Right hindlimb (tissue), 1 donor: ENCODE data around the gene KNDC1.

Experiments used
- DNase-seq: peaks from one replicate; pipeline ENCODE4 v3.0.0-alpha.2; 2018

The KNDC1 gene

DNA sequence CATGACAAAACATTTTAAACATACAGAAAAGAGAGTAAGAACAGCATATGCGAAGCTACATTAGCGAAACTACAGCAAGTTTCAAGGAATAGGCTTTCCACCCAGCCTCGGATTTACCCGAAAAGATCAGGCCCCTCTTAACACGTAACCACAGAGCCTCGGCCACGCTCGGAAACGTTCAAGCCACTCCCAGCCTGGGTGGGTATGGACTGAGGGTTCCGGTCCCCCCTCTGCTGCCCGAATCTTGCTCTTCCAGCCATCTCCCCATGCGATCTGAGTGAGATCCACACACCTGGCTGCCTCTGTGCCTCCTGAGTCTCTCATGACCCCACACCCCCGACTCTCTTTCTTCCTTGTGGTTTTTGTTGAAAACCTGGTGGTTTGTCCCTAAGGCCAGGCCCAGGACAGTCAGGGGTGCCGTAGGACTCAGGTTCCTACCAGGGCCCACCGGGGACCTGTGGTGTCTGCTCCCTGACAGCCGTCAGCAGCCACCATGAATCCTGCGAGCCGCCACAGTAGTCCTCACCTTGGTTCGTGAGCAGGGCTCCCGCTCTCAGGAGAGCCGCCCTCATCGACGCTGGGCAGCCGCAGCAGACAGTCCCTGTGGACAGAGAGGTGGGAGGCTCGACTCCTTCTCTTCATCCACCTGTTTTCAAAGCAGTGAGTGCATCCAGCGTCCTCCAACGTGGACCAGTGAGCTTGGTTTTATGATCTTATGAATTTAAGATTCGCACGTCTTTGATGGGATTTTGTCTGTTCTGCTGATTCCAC lies 18.5 kb downstream of the KNDC1 start:
- no peak for DNase-seq

DNA sequence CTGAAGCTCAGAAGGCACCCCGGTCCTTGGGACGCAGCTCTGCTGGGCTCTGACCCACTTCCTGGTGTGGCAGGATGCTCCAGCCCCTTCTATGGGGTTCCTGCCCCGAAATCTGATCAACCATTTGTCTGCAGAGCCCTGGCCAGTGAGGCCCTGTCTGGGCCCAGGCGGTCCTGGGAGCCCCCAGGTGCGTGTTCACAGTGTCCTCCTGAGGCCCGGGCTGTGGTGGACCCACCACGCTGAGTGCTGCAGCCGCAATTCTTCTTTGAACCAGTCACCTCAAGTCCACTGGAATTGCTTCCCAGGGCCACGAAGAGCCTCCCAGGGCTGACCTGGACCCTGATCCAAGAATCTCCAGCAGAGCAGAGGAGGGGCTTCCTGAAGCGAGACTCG lies 19.1 kb downstream of the KNDC1 start:
- DNase-seq, result no peak

DNA sequence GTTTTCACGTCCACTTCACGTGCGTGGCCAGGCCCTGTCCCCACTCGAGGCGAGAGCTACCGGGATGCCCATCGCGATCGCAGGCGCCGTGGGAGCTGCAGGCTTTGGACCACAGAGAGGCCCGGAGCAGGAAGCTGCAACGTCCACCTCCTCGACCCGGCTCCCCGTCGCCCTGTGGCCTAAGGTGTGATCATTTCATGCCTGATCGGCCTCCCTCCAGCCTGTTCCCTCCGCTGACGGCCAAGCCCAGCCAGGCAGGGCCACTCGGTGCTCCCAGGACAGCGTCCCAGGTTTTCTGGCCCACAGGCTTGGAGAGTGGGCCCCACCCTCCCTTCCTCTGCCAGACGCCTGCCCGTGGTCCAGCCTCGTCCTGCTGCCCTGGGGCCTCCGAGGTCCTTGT lies 19.6 kb downstream of the KNDC1 start:
- no peak for DNase-seq

DNA sequence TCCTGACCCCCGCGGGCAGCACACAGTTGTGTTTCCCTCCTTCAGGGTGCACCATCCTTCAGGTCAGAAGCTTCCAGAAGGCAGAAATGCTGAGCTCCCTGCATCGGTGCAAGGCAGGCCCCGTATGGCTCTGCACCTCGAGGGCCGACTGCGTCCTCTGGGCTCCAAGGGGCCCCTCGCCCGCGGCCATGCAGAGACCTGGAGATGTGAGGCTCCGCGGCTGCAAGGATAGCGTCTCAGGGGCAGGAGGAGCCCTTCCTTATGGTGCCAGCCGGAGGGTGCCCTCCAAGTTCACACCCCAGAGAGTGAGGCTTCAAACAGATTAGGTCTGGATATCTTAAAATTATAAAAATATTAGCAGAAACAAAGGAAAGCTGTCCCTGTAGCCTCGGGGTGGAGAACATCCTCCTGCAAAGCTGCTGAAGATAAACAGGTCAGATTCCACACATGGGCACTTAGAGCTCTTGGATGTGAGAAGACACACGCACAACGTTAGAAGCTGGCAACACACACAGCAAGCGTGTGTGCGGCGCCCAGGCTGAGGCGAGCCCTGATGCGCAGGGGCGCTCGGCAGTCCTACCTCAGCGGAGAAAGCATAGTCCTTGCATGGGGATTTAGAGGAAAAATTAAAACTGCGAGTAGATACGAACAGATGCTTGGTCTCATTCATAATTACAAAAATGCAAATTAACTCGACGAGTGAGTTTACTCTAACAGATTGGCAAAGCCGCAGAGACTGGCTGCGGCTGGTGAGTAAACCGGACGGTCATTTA lies 20.4 kb downstream of the KNDC1 start:
- DNase-seq, result no peak

DNA sequence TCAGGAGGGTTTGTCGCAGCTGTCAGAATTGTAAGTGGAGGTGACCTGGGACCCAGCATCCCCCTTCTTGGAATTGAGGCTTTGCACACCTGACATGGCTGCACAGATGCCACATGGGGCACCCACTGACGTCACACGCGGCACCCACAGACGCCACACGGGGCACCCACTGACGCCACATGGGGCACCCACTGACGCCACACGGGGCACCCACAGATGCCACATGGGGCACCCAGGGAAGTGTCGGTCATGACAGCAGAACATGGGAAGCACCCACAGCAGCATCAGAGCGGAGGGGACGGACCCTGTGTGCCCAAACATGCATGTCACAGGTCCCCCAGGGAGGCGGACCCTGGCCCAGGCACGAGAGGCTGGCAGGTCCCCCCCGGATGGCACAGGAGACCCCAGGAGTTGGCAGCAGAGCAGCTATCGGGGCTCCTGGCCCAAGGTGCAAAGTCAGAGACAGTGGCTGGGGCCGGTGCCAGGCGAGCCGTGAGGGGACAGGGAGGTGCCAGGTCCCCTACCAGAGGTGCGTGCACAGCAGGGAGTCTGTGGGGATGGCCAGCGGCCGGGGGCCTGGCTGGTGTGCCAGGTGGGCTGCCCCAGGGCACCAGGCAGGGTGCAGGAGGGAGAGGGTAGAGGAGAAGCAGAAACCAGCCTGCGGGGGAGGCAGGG lies 21.1 kb downstream of the KNDC1 start:
- no peak for DNase-seq

DNA sequence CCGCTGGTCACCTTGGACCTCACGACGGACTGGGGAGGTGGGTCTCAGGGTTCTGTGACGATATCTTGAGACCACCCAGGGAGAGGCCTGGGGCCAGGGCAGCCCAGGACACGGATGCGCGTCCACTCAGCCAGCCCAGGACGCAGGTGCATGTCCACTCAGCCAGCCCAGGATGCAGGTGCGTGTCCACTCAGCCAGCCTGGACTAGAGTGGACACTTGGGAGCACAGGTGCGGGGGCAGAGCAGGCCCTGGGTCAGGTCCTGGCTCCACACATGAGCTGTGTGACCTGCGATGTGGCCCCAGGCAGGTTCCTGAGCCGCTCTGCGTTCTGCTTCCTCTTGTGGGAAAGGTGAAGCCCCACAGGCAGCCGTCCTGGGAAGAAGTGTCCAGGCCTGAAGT lies 22.2 kb downstream of the KNDC1 start:
- DNase-seq, result no peak

DNA sequence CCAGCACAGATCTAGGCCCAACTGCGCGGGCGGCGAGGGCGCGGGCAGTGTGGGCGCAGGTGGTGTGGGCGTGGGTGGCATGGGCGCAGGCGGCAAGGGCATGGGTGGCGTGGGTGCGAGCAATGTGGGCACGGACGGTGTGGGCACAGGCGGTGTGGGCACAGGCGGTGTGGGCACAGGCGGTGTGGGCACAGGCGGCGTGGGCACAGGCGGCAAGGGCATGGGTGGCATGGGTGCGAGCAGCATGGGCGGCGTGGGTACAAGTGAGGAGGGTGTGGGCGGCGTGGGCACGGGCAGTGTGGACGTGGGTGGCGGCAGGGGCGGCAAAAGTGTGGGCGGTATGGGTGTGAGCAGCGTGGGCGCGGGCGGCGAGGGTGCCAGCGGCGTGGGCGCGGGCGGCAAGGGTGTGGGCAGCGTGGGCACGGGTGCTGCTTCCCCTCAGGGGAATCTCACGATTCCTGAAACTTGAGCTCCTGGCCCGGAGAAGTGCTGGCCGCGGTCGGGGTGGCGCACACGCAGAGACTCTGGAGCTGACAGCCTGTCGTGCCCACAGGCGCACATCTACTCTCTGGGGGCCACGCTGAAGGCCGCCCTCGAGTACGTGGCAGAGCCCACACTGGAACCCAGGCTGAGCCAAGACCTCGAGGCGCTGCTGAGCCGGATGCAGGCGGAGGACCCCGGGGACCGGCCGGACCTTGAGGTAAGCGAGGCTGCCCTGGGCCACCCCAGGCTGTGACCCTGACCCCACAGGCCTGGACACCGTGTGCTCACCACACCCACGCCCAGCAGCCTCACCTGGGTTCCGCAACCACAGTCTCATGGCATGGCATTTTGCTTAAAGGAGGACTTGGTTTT lies 23.0 kb downstream of the KNDC1 start:
- DNase-seq, result no peak

DNA sequence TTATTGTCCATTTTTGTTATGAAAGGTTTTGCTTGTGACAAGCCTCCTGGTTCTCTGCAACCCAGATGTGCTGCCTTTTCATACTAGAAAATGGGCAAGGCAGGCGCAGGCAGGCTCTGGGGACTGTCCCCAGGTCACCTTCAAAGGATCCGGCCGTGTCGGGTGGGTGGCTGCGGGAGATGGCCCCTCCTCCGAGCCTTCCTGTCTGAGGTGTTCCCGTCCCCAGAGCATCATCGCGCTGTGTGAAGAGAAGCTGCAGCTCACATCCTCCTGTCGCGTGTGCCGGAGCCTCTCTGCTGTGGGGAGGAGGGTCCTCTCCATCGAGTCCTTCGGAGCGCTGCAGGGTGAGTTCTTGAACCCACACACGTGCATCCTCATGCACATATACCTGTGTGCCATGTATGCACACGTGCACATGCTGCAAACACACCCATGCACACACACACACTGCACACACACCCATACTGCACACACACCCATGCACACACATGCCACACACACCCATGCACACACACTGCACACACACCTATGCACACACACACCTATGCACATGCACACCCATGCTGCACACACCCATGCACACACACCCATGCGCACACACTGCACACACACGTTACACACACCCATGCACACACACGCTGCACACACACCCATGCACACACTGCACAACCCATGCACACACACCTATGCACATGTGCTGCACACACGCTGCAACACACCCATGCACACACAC lies 23.8 kb downstream of the KNDC1 start:
- DNase-seq, result no peak

DNA sequence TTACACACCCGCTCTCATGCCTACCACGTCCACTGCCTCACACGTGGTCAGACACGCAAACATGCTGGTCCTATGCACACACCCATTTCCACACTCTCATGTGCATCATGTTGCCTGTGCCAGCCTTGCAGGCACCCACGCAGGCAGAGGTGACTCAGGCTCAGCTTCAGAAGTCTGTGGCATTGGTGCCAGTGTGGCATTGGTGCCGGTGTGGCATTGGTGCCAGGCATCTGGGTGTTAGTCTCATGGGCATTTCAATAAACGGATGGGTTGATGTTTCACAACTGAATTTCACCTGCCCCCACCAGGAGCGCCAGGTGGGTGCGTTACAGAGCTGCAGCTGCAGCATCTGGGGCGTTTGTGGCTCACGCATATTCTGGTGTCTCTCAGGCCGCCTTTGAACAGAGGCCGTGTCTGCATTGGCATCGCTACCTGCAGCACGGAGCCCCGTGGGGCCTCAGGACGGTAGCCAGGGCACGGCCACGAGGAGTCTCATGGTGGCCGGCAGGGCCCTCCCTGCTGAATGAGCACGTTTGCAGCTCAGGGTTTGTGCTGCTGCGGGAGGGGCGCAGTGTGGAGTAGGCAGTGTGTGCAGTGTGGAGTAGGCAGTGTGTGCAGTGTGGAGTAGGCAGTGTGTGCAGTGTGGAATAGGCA lies 24.7 kb downstream of the KNDC1 start:
- no peak for DNase-seq

DNA sequence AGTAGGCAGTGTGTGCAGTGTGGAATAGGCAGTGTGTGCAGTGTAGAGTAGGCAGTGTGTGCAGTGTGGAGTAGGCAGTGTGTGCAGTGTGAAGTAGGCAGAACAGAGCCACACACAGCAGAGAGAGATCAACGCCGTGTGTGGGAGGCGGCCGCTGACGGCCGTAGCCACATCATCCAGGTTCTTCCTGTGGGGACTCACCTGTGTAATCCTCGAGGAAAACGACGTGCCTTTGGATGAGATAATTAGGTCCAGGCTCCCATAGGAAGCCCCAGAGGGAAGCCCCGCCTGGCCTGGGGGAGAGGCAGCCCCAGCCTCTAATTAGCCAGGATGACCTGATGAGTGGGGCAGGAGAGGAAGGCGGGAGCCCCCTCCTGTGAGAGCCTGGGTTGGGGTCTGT lies 25.4 kb downstream of the KNDC1 start:
- DNase-seq, result no peak

DNA sequence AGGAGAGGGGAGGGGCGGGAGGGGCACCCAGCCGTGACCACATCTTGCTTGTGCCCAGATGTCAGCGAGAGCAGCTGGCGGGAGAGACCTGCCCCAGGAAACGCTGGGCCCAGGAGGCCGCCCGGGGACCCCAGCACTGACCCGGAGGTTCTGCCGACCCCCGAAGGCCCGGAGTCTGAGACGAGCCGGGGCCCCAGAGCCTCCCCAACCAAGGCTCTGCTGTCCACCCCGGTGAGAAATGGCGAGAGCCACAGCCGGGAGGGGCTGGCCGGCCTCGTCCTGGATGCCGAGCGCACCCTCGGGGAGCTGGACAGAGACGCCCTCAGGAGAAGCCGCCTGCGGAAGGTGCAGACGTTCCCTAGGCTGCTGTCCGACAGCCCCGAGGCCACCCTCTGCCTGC lies 25.9 kb downstream of the KNDC1 start:
- no peak for DNase-seq

DNA sequence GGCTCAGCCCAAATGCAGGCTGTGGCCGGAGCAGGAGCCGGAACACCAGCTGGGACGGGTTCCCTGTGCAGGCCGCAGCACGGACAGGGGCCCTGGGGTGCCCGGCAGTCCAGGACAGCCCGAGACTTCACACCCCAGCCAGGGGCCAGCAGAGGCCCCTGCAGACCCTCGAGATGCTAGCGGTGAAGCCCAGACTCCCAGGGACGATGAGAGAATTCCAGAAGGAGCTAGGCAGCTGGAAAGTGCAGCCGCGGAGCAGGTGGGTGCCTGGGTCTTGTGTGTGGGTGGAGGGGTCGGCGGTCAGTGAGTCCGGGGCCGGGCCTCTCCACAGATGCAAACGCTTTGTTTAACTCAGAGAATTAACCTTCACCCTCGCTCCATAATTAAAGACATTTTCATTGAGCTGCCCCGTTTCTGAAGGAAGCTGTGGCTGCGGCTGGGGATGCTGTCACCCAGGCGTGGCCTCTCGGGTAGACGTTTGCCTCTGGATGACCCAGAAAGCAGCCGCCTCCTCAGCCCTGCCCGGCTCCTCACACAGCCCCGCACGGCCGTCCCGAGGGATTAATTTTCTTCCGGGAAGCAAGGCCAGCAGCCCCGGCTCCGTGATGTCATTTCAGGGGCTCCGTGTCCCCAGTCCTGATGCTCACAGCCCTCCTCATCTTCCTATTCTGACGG lies 26.5 kb downstream of the KNDC1 start:
- DNase-seq, result peak; percentile 64

DNA sequence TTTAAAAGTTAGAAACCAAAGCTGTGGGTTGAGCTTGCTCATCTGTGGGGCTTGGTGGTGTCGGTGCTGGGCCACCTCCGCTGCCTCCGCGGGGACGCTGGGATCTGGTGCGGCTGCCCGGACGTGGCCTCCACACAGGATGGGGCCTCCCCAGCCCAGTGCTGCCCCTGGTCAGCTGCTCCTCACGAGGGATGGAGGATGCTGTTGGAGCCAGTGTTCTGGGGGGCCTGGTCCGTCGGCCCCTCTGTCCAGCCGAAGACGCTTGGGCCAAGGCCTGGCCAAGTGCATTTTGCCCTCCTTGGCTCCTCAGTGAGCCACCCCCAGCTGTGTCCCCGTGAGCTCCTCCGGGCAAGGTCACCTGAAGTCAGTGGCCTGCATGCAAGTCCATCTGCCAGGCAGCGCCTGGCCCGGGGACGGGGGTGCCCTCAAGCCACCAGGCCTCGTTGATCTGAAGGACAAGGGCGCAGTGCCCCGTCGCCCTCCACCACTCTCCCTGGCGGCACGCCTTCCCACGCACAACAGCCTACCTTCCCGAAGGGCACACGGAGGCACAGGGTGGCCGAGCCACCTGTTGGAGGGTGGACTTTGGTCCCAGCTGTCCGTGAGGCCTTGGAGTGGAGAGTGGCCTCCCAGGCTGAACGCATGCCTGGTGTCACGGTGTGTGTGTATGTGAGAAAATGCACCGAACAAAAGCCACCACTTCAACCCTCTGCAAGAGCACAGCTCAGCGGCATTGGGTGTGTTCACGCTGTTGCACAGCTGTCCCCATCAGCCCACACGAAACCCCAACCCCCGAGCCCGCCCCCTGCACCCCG lies 27.3 kb downstream of the KNDC1 start:
- no peak for DNase-seq

DNA sequence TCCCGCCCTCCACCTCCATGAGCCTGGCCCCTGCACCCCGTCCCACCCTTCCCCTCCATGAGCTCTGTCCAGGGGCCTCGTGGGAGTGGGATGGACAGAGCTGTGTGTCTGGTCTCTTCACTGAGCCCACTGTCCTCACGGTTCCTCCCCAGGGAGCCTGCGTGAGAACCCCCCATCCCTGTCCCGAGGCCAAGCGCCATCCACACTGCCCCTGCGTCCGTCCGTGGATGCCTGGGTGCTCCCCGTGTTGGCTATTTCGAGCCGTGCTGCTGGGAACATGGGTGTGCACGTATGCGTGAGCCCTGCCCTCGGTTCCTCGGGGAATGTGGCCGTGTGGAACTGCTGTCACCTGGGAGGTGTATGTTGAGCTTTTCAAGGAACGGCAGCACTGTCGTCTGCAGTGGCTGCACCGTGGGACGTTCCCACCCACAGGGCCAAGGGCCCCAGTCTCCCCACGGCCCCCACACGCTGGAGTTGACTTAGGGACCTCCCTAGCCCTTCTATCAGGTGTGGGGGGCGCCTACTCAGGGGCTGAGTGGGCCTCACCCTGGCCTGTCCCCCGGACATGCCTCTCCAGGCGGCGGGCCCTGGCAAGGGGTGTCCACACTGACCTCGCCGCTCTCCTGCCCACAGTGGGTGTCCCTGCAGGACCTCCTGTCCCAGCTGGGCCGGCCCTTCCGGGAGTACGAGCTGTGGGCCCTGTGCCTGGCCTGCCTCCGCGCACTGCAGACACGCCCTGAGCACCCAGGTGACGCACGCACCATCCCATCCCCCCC lies 28.1 kb downstream of the KNDC1 start:
- no peak for DNase-seq

DNA sequence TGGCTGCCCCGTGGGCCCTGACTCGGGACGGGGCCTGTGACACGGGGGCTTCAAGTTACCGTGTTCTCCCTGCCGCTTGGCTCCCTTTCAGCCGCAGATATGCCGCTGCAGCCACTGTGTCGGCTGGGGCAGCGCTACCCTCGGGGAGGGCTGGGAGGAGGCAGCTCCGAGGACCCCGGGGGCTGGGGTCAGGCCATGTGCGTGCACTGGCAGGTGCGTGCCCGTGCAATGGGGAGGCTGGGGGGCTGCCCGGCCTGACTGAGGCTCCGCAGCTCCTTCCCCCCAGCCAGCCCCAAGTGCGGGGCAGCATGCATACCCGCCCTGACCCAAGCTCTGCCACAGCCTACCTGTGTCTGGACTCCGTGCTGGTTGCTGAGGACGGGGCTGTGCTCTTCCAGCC lies 29.2 kb downstream of the KNDC1 start:
- DNase-seq, result no peak

DNA sequence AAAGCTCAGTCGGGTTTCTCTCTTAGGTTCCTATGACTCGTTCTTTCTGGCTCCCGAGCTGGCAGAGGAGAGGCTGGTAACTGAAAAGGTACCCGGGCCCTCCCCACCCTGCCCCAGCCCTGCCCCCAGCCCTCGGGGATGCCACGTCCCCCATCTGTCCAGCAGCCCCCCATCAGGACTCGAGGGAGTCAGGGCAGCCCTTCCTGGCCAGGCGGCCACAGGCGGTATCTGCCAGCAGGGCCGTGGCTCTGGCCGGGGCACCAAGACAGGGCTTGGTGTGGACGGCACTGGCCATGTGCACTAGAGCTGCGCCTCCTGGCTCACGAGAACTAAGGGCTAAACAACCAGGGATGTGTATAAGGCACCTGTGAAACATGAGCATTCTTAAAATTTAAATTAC lies 29.7 kb downstream of the KNDC1 start:
- DNase-seq, result no peak

DNA sequence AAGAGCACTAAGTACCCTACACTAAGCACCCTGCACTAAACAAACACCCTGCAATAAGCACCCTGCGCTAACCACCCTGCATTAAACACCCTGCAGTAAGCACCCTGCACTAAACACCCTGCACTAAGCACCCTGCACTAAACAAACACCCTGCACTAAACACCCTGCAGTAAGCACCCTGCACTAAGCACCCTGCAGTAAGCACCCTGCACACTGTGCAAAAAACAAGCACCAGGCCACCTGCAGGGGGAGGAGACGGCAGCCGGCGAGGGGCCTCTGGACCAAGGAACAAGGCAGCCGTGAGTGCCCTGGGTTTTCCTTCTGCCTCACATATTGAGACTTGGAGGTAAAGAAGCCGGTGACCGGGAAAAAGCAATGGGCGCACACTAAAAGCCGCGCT lies 30.2 kb downstream of the KNDC1 start:
- DNase-seq, result no peak

DNA sequence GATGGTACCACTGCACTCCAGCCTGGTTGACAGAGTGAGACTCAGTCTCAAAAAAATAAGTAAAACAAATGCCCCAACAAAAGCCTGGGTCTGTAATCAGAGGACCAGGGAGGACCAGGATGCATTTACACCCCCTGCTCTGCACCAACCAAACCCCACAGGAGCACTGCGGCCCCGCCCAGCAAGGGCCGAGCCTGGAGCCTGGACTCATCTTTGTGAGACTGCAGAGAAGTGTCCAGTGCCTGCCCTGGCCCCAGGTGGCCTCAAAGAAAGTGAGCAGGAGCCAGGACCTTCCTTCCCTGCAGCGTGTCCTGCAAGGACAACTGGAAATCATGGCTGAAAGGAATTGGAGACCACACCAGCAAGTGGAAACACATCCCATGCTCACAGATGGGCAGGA lies 31.6 kb downstream of the KNDC1 start:
- DNase-seq, result no peak

DNA sequence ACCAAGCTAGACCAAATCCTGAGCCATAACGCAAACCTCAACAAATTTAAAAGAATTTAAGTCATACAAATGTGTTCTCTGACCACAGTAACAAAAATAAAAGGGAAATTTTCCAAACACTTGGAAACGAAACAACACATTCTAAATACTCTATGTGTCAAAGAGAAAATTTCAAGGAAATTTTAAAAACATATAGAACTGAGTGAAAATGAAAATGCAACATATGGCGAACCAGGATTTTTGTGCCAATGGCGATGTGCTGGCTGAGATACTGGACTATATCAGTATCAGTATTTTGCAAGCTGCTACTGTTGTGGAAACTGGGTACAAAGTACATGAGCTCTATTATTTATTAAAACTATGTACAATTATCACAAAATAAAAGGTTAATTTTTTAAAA lies 34.1 kb downstream of the KNDC1 start:
- no peak for DNase-seq
